Activated CD8-positive, alpha-beta T cell treated with anti-CD3 and anti-CD28 coated beads for 36 hours (primary cell): ENCODE measurements around the gene ZBED2. TPM values are rescaled to one million over a fixed set of nuclear protein-coding genes. Genes with fewer than 3 reads are reported as not detected.
A peak's percentile ranks its signal among the peaks of the same experiment; 100 is the strongest.
"Not testable (repeated sequence)": the region's sequence is repeated elsewhere in the genome, so short reads cannot be mapped to it uniquely, and the experiment has no call there.

ENCODE experiments used
- ATAC-seq: fragments of 200-7000 bp; cut with Tn5 transposase; one replicate; pipeline ENCODE4 v1.10.0; 2021; ENCODE audit warnings: mild to moderate bottlenecking, moderate library complexity
- CTCF ChIA-PET: fragments of 350-600 bp; sonication (Branson Sonifier 250); formaldehyde crosslinking; loops from one replicate; lab custom pipeline; 2021; ENCODE audit warnings: antibody characterized with exemption; lab: Charles Lee
- POLR2A ChIA-PET: fragments of 350-600 bp; sonication (Branson Sonifier 250); formaldehyde crosslinking; loops from one replicate; lab custom pipeline; 2021; ENCODE audit warnings: antibody characterized with exemption; lab: Charles Lee
- DNase-seq: peaks from one replicate; pipeline ENCODE4 v3.0.0-alpha.2; 2020
- H3K27ac Mint-ChIP-seq: one replicate; pipeline ENCODE4 v1.8.0; 2021; ENCODE audit warnings: mild to moderate bottlenecking, mixed read lengths
- H3K27me3 Mint-ChIP-seq: one replicate; pipeline ENCODE4 v1.8.0; 2021; ENCODE audit warnings: mixed read lengths
- H3K36me3 Mint-ChIP-seq: one replicate; pipeline ENCODE4 v1.8.0; 2021; ENCODE audit warnings: low read depth, mixed read lengths
- H3K4me1 Mint-ChIP-seq: one replicate; pipeline ENCODE4 v1.8.0; 2021; ENCODE audit warnings: low read depth, mixed read lengths
- H3K4me3 Mint-ChIP-seq: one replicate; pipeline ENCODE4 v1.8.0; 2021; ENCODE audit warnings: mild to moderate bottlenecking, moderate library complexity, mixed read lengths
- H3K9me3 Mint-ChIP-seq: one replicate; pipeline ENCODE4 v1.8.0; 2021; ENCODE audit warnings: mixed read lengths
- CTCF ChIP-seq: fragments of 200-600 bp; IDR thresholded peaks from one replicate; pipeline ENCODE4 v1.8.0; 2022; ENCODE audit warnings: antibody characterized with exemption, mild to moderate bottlenecking
- intact Hi-C: fragments of 100-400 bp; cut with micrococcal nuclease; formaldehyde crosslinking; loops from one replicate; pipeline ENCODE4 v1.10.0; 2022
- total RNA-seq, 2 experiments: library from RNA; stranded (reverse); gene quantifications; one replicate each; pipeline ENCODE4 v1.2.3, GENCODE V29; 2021

Gene ZBED2
- total RNA-seq = 100 to 1,000 TPM; 226 to 235 TPM

- TF ChIP-seq CTCF = no peak
- peak; percentile 59 for DNase-seq
- intact Hi-C loops = loop anchor here (5.0 kb wide), 1 partner anchor 48 kb away; no protein-coding TSS in a partner anchor
- CTCF ChIA-PET = interaction anchor here (0.9 to 3.3 kb wide), 9 partner anchors 9 to 96 kb away, joined by 3 to 30 read pairs (median 6); no protein-coding TSS in a partner anchor
- Mint-ChIP-seq H3K4me3 (peak within 1 kb of the TSS; percentile 97), H3K36me3 (peaks cover 77% of the 10 kb centered on the region), H3K9me3 (no peaks in the 10 kb centered on the region), H3K27ac (peak within 1 kb of the TSS; percentile 97), H3K4me1 (peaks cover 61% of the 10 kb centered on the region), H3K27me3 (no peaks in the 10 kb centered on the region)
- peak; percentile 70 for ATAC-seq
- POLR2A ChIA-PET = interaction anchor here (0.8 to 3.5 kb wide), 12 partner anchors 9 to 52 kb away, joined by 3 to 32 read pairs (median 12); no protein-coding TSS in a partner anchor
These were observed at the start of gene ZBED2 for GRCh38 chr3:111595232-111595631. TSS of gene ZBED2 (minus strand) at chr3:111595346. CDS start at chr3:111594201, 1,145 bp downstream.

- Mint-ChIP-seq H3K4me3 (no peak overlapping the region), H3K36me3 (peaks cover 68% of the 10 kb centered on the region), H3K27me3 (no peaks in the 10 kb centered on the region), H3K9me3 (peaks cover 27% of the 10 kb centered on the region), H3K27ac (peak overlapping the region; percentile 7), H3K4me1 (no peaks in the 10 kb centered on the region)
- DNase-seq (no peak), ATAC-seq (no peak)
- no peak for TF ChIP-seq CTCF
- intact Hi-C loops = no loop called here
- POLR2A ChIA-PET = no interaction called here
- CTCF ChIA-PET = interaction anchor here (1.0 kb wide), 1 partner anchor 28 kb away, joined by 3 read pairs; no protein-coding TSS in a partner anchor
These were observed 44.2 kb upstream of the ZBED2 start for GRCh38 chr3:111639316-111639715.

- CTCF ChIA-PET = interaction anchor here (1.0 kb wide), 1 partner anchor 98 kb away, joined by 3 read pairs; no protein-coding TSS in a partner anchor
- no peak for TF ChIP-seq CTCF
- DNase-seq (no peak), ATAC-seq (no peak)
- H3K4me3 Mint-ChIP-seq = no peak overlapping the region
- POLR2A ChIA-PET = interaction anchor here (0.6 kb wide), 1 partner anchor 492 kb away, joined by 3 read pairs; no protein-coding TSS in a partner anchor
- H3K36me3 Mint-ChIP-seq = peaks cover 66% of the 10 kb centered on the region
- no peaks in the 10 kb centered on the region for H3K4me1 Mint-ChIP-seq
- H3K27ac Mint-ChIP-seq = no peak overlapping the region
- intact Hi-C loops = no loop called here
- H3K9me3 Mint-ChIP-seq = peaks cover 5% of the 10 kb centered on the region
- no peaks in the 10 kb centered on the region for H3K27me3 Mint-ChIP-seq
These were observed 41.3 kb upstream of the ZBED2 start for GRCh38 chr3:111636366-111636885.

- POLR2A ChIA-PET = no interaction called here
- intact Hi-C loops = no loop called here
- CTCF ChIA-PET = no interaction called here
- no peak overlapping the region for H3K27ac Mint-ChIP-seq
- H3K4me3 Mint-ChIP-seq = no peak overlapping the region
- no peak for TF ChIP-seq CTCF
- H3K9me3 Mint-ChIP-seq = peaks cover 5% of the 10 kb centered on the region
- no peak for DNase-seq
- no peaks in the 10 kb centered on the region for H3K27me3 Mint-ChIP-seq
- no peak for ATAC-seq
- peaks cover 68% of the 10 kb centered on the region for H3K36me3 Mint-ChIP-seq
- no peaks in the 10 kb centered on the region for H3K4me1 Mint-ChIP-seq
These were observed 40.3 kb upstream of the ZBED2 start for GRCh38 chr3:111635403-111635802.

- Mint-ChIP-seq H3K4me1 (peaks cover 10% of the 10 kb centered on the region), H3K36me3 (peaks cover 64% of the 10 kb centered on the region), H3K9me3 (peaks cover 13% of the 10 kb centered on the region), H3K27ac (peak overlapping the region; percentile 44)
- H3K4me3 Mint-ChIP-seq, intact Hi-C loops, POLR2A ChIA-PET, ATAC-seq, H3K27me3 Mint-ChIP-seq, DNase-seq: not testable (repeated sequence)
- CTCF ChIA-PET = interaction anchor here (1.1 to 1.4 kb wide), 2 partner anchors 10 to 11 kb away, joined by 3 to 5 read pairs; no protein-coding TSS in a partner anchor
These were observed 35.5 kb upstream of the ZBED2 start for GRCh38 chr3:111630638-111631037.

- H3K36me3 Mint-ChIP-seq = peaks cover 68% of the 10 kb centered on the region
- H3K4me1 Mint-ChIP-seq = peaks cover 17% of the 10 kb centered on the region
- H3K4me3 Mint-ChIP-seq, intact Hi-C loops, DNase-seq, H3K27me3 Mint-ChIP-seq, ATAC-seq, H3K27ac Mint-ChIP-seq, POLR2A ChIA-PET: not testable (repeated sequence)
- H3K9me3 Mint-ChIP-seq = peaks cover 13% of the 10 kb centered on the region
- CTCF ChIA-PET = interaction anchor here (1.1 to 2.3 kb wide), 3 partner anchors 10 to 12 kb away, joined by 4 to 8 read pairs (median 8); no protein-coding TSS in a partner anchor
These were observed 33.9 kb upstream of the ZBED2 start for GRCh38 chr3:111629018-111629417.
